Vagina (tissue), 2 donors: ENCODE measurements around the gene PRMT7. TPM values are rescaled to one million over a fixed set of nuclear protein-coding genes. Genes with fewer than 3 reads are reported as not detected.

Experiments used
- DNase-seq, 2 donors: peaks; one replicate each; pipeline ENCODE4 v3.0.0-alpha.2; 2017; ENCODE audit errors: extremely low spot score in 2 of 2
- H3K27ac ChIP-seq: fragments of 200-600 bp; sonication (generic); one replicate; pipeline ENCODE4 v1.5.1; 2019
- H3K27me3 ChIP-seq: fragments of 200-600 bp; sonication (generic); one replicate; pipeline ENCODE4 v1.5.1; 2019
- H3K36me3 ChIP-seq, 2 donors: fragments of 200-600 bp; sonication (generic); one replicate each; pipeline ENCODE4 v1.5.1; 2017 to 2019
- H3K4me1 ChIP-seq: fragments of 200-600 bp; sonication (generic); one replicate; pipeline ENCODE4 v1.5.1; 2019
- H3K4me3 ChIP-seq, 2 donors: fragments of 200-600 bp; sonication (generic); 1 replicate in 1 of 2; 2 replicates in 1 of 2; pipeline ENCODE4 v1.5.1; 2016 to 2019
- H3K9me3 ChIP-seq: fragments of 200-600 bp; sonication (generic); one replicate; pipeline ENCODE4 v1.5.1; 2019
- CTCF ChIP-seq, 3 experiments: fragments of 450-650 bp in 2 of 3; fragments of 200-600 bp in 1 of 3; sonication (generic) in 1 of 3; IDR thresholded peaks; one replicate each; pipeline ENCODE4 v1.5.1; 2017 to 2019; ENCODE audit warnings: antibody characterized with exemption in 3 of 3, mild to moderate bottlenecking in 2 of 3, moderate library complexity in 2 of 3
- POLR2A ChIP-seq, 2 donors: fragments of 450-650 bp; IDR thresholded peaks; one replicate each; pipeline ENCODE4 v1.6.1; 2017; ENCODE audit warnings: antibody characterized with exemption in 2 of 2, mild to moderate bottlenecking in 2 of 2, moderate library complexity in 2 of 2
- POLR2AphosphoS5 ChIP-seq, 2 donors: sonication (generic); formaldehyde crosslinking; IDR thresholded peaks; one replicate each; pipeline ENCODE4 v1.9.0; 2017; ENCODE audit warnings: antibody characterized with exemption in 2 of 2, mild to moderate bottlenecking in 2 of 2, low read depth in 1 of 2; ENCODE audit not compliant: insufficient read depth in 1 of 2
- intact Hi-C: fragments of 100-400 bp; cut with DNase I; formaldehyde crosslinking; loops from one replicate; pipeline ENCODE4 v1.15.1; 2023
- total RNA-seq: library from RNA; depleted of rRNA; stranded (reverse); fragments of >200 nt; gene quantifications from one replicate; pipeline ENCODE4 v1.2.3, GENCODE V29; 2016

PRMT7 gene
- total RNA-seq, 1 donor from 2014 or later, result 47.9 TPM

- Histone ChIP-seq H3K9me3 (no peaks in the 10 kb centered on the region), H3K4me1 (no peaks in the 10 kb centered on the region), H3K27ac (no peak overlapping the region), H3K4me3 (no peak overlapping the region), H3K36me3 (peaks cover 0 to 77% of the 10 kb centered on the region in 2 donors), H3K27me3 (no peaks in the 10 kb centered on the region)
- intact Hi-C loops, result no loop called here
- TF ChIP-seq CTCF (IDR thresholded peaks at IDR 0.05), result no peak
- TF ChIP-seq POLR2A (IDR thresholded peaks at IDR 0.05), result no peak
- TF ChIP-seq POLR2AphosphoS5 (IDR thresholded peaks at IDR 0.05; ENCODE audit: insufficient read depth in 1 of 2, low read depth in 1 of 2), result no peak
- no peak for DNase-seq
Measured at GRCh38 chr16:68348639-68349445, 38.0 kb downstream of the PRMT7 start.

GRCh38 chr16:68349838-68350410, 39.1 kb downstream of the PRMT7 start:
- Histone ChIP-seq H3K36me3 (peaks cover 0 to 88% of the 10 kb centered on the region in 2 donors), H3K27me3 (no peaks in the 10 kb centered on the region), H3K27ac (no peak overlapping the region), H3K4me1 (no peaks in the 10 kb centered on the region), H3K4me3 (no peak overlapping the region), H3K9me3 (no peaks in the 10 kb centered on the region)
- TF ChIP-seq POLR2AphosphoS5 (IDR thresholded peaks at IDR 0.05; ENCODE audit: insufficient read depth in 1 of 2, low read depth in 1 of 2) (no peak), POLR2A (IDR thresholded peaks at IDR 0.05) (no peak)
- DNase-seq, result no peak
- intact Hi-C loops, result no loop called here

- no peak for DNase-seq
- no peaks in the 10 kb centered on the region for H3K27me3 ChIP-seq
- H3K4me1 ChIP-seq, result no peaks in the 10 kb centered on the region
- H3K36me3 ChIP-seq, result peaks cover 0 to 86% of the 10 kb centered on the region in 2 donors
- no peak overlapping the region for H3K4me3 ChIP-seq
- no peaks in the 10 kb centered on the region for H3K9me3 ChIP-seq
- no peak overlapping the region for H3K27ac ChIP-seq
- intact Hi-C loops, result no loop called here
- TF ChIP-seq POLR2AphosphoS5 (IDR thresholded peaks at IDR 0.05; ENCODE audit: insufficient read depth in 1 of 2, low read depth in 1 of 2) (no peak), CTCF (IDR thresholded peaks at IDR 0.05) (no peak), POLR2A (IDR thresholded peaks at IDR 0.05) (no peak)
Measured at GRCh38 chr16:68350813-68351350, 40.1 kb downstream of the PRMT7 start.

- H3K4me1 ChIP-seq, result no peaks in the 10 kb centered on the region
- intact Hi-C loops, result no loop called here
- H3K36me3 ChIP-seq, result peaks cover 0 to 86% of the 10 kb centered on the region in 2 donors
- H3K27me3 ChIP-seq, result no peaks in the 10 kb centered on the region
- H3K4me3 ChIP-seq, result no peak overlapping the region
- no peak overlapping the region for H3K27ac ChIP-seq
- DNase-seq, result no peak
- no peak for TF ChIP-seq POLR2AphosphoS5 (IDR thresholded peaks at IDR 0.05; ENCODE audit: insufficient read depth in 1 of 2, low read depth in 1 of 2)
- no peak for TF ChIP-seq CTCF (IDR thresholded peaks at IDR 0.05)
- TF ChIP-seq POLR2A (IDR thresholded peaks at IDR 0.05), result no peak
- H3K9me3 ChIP-seq, result no peaks in the 10 kb centered on the region
Measured at GRCh38 chr16:68351463-68351862, 40.6 kb downstream of the PRMT7 start.

- Histone ChIP-seq H3K4me1 (no peaks in the 10 kb centered on the region), H3K27ac (no peak overlapping the region), H3K27me3 (no peaks in the 10 kb centered on the region), H3K36me3 (peaks cover 0 to 89% of the 10 kb centered on the region in 2 donors), H3K9me3 (no peaks in the 10 kb centered on the region), H3K4me3 (no peak overlapping the region)
- intact Hi-C loops, result no loop called here
- TF ChIP-seq POLR2AphosphoS5 (IDR thresholded peaks at IDR 0.05; ENCODE audit: insufficient read depth in 1 of 2, low read depth in 1 of 2) (no peak), POLR2A (IDR thresholded peaks at IDR 0.05) (no peak), CTCF (IDR thresholded peaks at IDR 0.05) (no peak)
- DNase-seq, result no peak
Measured at GRCh38 chr16:68351991-68352431, 41.2 kb downstream of the PRMT7 start.
